HL-60 (cell line): ENCODE data around the gene ZNF408.

ENCODE experiments used
- CTCF ChIP-seq: IDR thresholded peaks from one replicate; pipeline ENCODE4 v1.5.1; 2011; ENCODE audit warnings: low read length, control low read depth, inconsistent platforms; ENCODE audit not compliant: insufficient read depth
- GABPA ChIP-seq: IDR thresholded peaks from 2 replicates; pipeline ENCODE4 v1.6.1; 2012; ENCODE audit warnings: low read depth
- REST ChIP-seq: IDR thresholded peaks from 2 replicates; pipeline ENCODE4 v1.6.1; 2012; ENCODE audit warnings: low read depth; ENCODE audit not compliant: insufficient replicate concordance
- SPI1 ChIP-seq: IDR thresholded peaks from 2 replicates; pipeline ENCODE4 v1.6.1; 2012; ENCODE audit warnings: low read depth, mild to moderate bottlenecking, borderline replicate concordance

GRCh38 chr11:46674463-46675287 is 26.2 kb upstream of the ZNF408 start:
- TF ChIP-seq REST (no peak), CTCF (no peak), GABPA (no peak), SPI1 (no peak; the same call in 1 of the 2 replicates)
